HG03378 (cell line): Measurements from ENCODE around the gene ENO2.

Source experiments
- ATAC-seq: cut with Tn5 transposase; IDR thresholded peaks from one replicate; pipeline ENCODE4 v1.9.1; 2021; ENCODE audit warnings: mild to moderate bottlenecking, moderate library complexity; ENCODE audit not compliant: unreplicated experiment

Gene ENO2

GRCh38 chr12:6912164-6912935 lies 2.0 kb upstream of the ENO2 start:
- ATAC-seq: no peak

- ATAC-seq: no peak
Measured at GRCh38 chr12:6914947-6915788, 788 bp downstream of the ENO2 start.

GRCh38 chr12:6915789-6916285 lies 1.5 kb downstream of the ENO2 start:
- ATAC-seq: no peak

GRCh38 chr12:6916426-6917200 lies 2.2 kb downstream of the ENO2 start:
- no peak for ATAC-seq

GRCh38 chr12:6917491-6918231 lies 3.3 kb downstream of the ENO2 start:
- ATAC-seq: no peak

- no peak for ATAC-seq
Measured at GRCh38 chr12:6919588-6919987, 5.2 kb downstream of the ENO2 start.

- no peak for ATAC-seq
Measured at GRCh38 chr12:6921539-6921938, 7.2 kb downstream of the ENO2 start.

- no peak for ATAC-seq
Measured at GRCh38 chr12:6921996-6922946, 7.9 kb downstream of the ENO2 start.

GRCh38 chr12:6923003-6923732 lies 8.8 kb downstream of the ENO2 start:
- ATAC-seq: no peak

- no peak for ATAC-seq
Measured at GRCh38 chr12:6923851-6924250, 9.5 kb downstream of the ENO2 start.

- ATAC-seq: no peak
Measured at GRCh38 chr12:6925239-6925539, 10.8 kb downstream of the ENO2 start.

- no peak for ATAC-seq
Measured at GRCh38 chr12:6925540-6926279, 11.3 kb downstream of the ENO2 start.

- no peak for ATAC-seq
Measured at GRCh38 chr12:6927379-6928021, 13.1 kb downstream of the ENO2 start, which contains the start of gene ATN1. Gene ATN1, plus strand, starts transcription at chr12:6927959. Its CDS starts 6,043 bp downstream, at chr12:6934002.

GRCh38 chr12:6928022-6928702 lies 13.8 kb downstream of the ENO2 start:
- no peak for ATAC-seq

- ATAC-seq: no peak
Measured at GRCh38 chr12:6928703-6929407, 14.5 kb downstream of the ENO2 start.
